ENCODE measurements around the gene NDUFAF8. TPM values are rescaled to one million over a fixed set of nuclear protein-coding genes. Genes with fewer than 3 reads are reported as not detected.

Gene NDUFAF8
- total RNA-seq, 1 experiment from 2014 or later = 60.1 TPM

DNA sequence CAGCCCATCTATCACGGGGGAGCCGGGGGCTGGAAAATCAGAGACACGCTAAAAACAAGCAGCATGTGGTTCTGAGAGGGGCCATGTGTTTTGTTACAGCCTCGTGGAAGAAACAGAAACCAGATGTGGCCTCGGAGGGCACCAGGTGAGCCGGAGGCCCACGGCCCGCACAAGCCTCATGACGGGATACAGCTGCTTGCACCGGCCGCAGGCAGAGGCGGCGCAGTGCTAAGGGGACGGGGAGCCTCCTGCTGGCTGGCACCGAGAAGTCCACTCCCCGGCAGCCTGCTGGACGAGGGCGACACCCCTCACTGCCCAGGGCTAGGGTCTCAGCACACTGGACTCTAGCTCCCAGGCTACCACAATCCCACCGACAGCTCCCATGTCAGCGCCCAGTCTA, 19.2 kb downstream of the NDUFAF8 start:
- H2BK15ac ChIP-seq (ENCODE audit: low read depth, low read length) = no peak overlapping the region
- no peak overlapping the region for H3K4me2 ChIP-seq (ENCODE audit: insufficient read depth, insufficient read length, low read length)
- no peak overlapping the region for H2BK5ac ChIP-seq (ENCODE audit: insufficient read length, low read length)
- no CpG with 5 or more reads among the region's 20 CpGs for WGBS (ENCODE audit: extremely low coverage, insufficient read length, low lambda C conversion rate)
- no peak overlapping the region for H3K18ac ChIP-seq (ENCODE audit: insufficient read length, low read depth, low read length)
- no peak overlapping the region for H3K27ac ChIP-seq (ENCODE audit: insufficient read length, low read depth, low read length)
- H3K27ac Mint-ChIP-seq = no peak overlapping the region
- H3K79me1 ChIP-seq (ENCODE audit: insufficient read depth, low read depth, low read length, poor library complexity, severe bottlenecking) = no peaks in the 10 kb centered on the region
- H3K9me3 ChIP-seq (ENCODE audit: control insufficient read depth, low read depth, low read length) = no peaks in the 10 kb centered on the region
- H3K56ac ChIP-seq (ENCODE audit: insufficient read length, low read depth, low read length) = no peak overlapping the region
- H3K27me3 Mint-ChIP-seq (ENCODE audit: low read depth) = no peaks in the 10 kb centered on the region
- H3K79me2 ChIP-seq (ENCODE audit: insufficient read depth, low read length) = no peaks in the 10 kb centered on the region
- H3K4me1 ChIP-seq (ENCODE audit: insufficient read depth, low read length) = no peaks in the 10 kb centered on the region
- peak; percentile 42 for TF ChIP-seq CTCF (conservative IDR thresholded peaks at IDR 0.05)
- no peak overlapping the region for H2BK12ac ChIP-seq (ENCODE audit: insufficient read length, low read depth, low read length)
- H4K91ac ChIP-seq (ENCODE audit: insufficient read length, low read depth, low read length) = no peak overlapping the region
- H3K23me2 ChIP-seq (ENCODE audit: insufficient read length, low read depth, low read length, poor library complexity, severe bottlenecking) = no peaks in the 10 kb centered on the region
- no peaks in the 10 kb centered on the region for H4K20me1 ChIP-seq (ENCODE audit: control insufficient read depth, insufficient read depth, insufficient read length)
- no peak overlapping the region for H3T11ph ChIP-seq (ENCODE audit: low read length)
- DNase-seq = peak; percentile 73
- H3K4me3 Mint-ChIP-seq = no peak overlapping the region
- H3K36me3 Mint-ChIP-seq (ENCODE audit: insufficient read depth in 1 of 3, low read depth in 3 of 3) = peaks cover 6 to 14% (median 10%) of the 10 kb centered on the region in 3 experiments; a peak in 6 of 7 replicates
- H4K8ac ChIP-seq (replicated peaks; ENCODE audit: insufficient read length, low read depth, low read length) = no peak overlapping the region
- H4K5ac ChIP-seq (ENCODE audit: insufficient read length, low read depth, low read length) = no peak overlapping the region
- no peak overlapping the region for H3K23ac ChIP-seq (ENCODE audit: insufficient read length, low read depth, low read length)
- no peak overlapping the region for H2BK120ac ChIP-seq (ENCODE audit: low read depth, low read length, poor library complexity, severe bottlenecking)
- H3K27me3 ChIP-seq (ENCODE audit: insufficient read depth, low read length) = no peaks in the 10 kb centered on the region
- no peak overlapping the region for H2AK5ac ChIP-seq (ENCODE audit: insufficient read length, low read length)
- H3K9me3 Mint-ChIP-seq = no peaks in the 10 kb centered on the region; a peak in 1 of 5 replicates
- no peak overlapping the region for H2AFZ ChIP-seq (ENCODE audit: low read length)
- peaks cover 8 to 10% of the 10 kb centered on the region in 2 experiments; a peak in 3 of 4 replicates for H3K4me1 Mint-ChIP-seq
- no peak overlapping the region for H3K9ac ChIP-seq (ENCODE audit: extremely low read depth, insufficient read length, low read length)
- H3K14ac ChIP-seq (ENCODE audit: insufficient read depth, low read length) = no peak overlapping the region
- no peak overlapping the region for H2BK20ac ChIP-seq (ENCODE audit: low read depth, low read length, poor library complexity, severe bottlenecking)
- H3K4ac ChIP-seq (ENCODE audit: low read depth, low read length) = no peak overlapping the region
